GM18858 (cell line): ENCODE results near the gene ZBTB8OS.
A peak's percentile ranks its signal among the peaks of the same experiment; 100 is the strongest.
"Not testable (repeated sequence)": the region's sequence is repeated elsewhere in the genome, so short reads cannot be mapped to it uniquely, and the experiment has no call there.

ENCODE experiments used
- ATAC-seq: cut with Tn5 transposase; IDR thresholded peaks from one replicate; pipeline ENCODE4 v1.9.1; 2021; ENCODE audit not compliant: unreplicated experiment

ZBTB8OS gene

DNA sequence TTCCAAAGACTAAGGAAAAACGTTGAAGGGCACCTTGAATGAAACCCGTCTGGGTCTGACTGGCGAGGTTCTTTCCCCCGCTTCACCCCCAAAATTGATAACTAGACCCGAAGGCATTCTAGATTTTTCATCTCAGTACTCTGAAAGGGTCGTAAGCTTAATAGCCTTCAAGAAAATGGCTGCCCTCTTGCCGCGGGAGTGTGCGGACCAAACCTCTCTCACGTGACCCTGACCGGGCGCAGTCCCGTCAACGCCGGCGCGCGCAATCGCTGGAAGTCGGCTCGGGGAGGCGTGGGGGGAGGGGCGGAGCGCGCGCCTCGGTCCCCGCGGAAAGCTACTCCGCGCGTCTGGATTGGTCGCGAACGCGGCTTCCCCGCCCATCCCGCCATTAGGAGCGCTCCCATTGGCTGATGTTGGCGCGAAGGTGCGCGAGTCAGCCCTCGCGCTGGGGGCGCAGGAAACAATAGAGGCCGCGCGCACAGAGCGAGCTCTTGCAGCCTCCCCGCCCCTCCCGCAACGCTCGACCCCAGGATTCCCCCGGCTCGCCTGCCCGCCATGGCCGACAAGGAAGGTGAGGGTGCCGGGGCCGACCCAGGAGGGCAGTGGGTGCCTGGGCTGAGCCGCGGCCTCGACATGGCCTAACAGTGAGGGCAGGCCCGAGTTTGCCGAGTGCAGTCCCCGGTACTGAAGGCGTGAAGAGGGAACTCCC lies 556 bp upstream of the ZBTB8OS start, which contains the start of gene RBBP4:
RBBP4 (plus strand) TSS at position 457 of the 709 bp plus-strand sequence; CDS start at position 556, 99 bp downstream.
- peak; percentile 66 for ATAC-seq

DNA sequence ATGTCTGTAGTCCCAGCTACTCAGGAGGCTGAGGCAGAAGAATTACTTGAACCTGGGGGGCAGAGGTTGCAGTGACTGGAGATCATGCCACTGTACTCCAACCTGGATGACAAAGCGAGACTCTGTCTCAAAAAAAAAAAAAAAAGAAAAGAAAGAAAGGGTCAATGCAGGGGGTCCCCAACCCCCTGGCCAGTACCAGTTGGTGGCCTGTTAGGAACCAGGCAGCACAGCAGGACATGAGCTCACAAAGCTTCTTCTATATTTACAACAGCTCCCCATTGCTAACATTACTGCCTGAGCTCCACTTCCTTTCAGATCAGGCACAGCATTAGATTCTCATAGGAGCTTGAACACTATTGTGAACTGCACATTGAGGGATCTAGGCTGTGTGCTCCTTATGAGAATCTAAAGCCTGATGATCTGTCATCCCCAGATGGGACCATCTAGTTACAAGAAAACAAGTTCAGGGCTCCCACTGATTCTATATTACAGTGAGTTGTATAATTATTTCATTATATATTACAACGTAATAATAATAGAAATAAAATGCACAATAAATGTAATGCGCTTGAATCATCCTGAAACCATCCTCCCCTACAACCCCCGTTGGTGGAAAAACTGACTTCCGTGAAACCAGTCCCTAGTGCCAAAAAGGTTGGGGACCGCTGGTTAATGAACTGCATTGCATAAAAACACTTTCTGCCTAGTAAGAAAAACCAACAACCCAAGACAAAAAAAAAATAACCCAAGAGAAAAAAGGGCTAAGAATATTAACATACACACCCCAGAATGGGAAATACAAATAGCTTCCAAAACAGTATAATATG lies 2.8 kb downstream of the ZBTB8OS start:
- ATAC-seq = no peak

GRCh38 chr1:32644426-32644825 lies 5.9 kb downstream of the ZBTB8OS start:
- ATAC-seq = no peak

DNA sequence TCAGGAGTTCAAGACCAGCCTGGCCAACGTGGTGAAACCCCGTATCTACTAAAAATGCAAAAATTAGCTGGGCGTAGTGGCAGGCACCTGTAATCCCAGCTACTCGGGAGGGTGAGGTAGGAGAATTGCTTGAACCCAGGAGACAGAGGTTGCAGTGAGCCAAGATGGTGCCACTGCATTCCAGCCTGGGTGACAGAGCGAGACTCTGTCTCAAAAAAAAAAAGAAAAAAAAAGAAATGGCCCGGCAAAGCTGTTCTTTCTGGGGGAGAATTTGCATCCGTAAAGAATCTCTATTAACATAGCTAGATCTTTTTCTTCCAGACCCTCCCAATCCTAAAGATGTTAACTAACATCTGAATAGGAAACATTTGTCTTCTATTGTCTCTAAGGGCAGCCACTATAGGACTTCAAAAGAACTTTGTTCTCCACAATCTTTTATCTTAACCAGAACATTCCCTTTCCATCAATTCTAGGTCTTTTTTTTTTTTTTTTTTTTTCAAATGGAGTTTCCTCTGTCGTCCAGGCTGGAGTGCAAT lies 8.0 kb downstream of the ZBTB8OS start:
- ATAC-seq = not testable (repeated sequence)

DNA sequence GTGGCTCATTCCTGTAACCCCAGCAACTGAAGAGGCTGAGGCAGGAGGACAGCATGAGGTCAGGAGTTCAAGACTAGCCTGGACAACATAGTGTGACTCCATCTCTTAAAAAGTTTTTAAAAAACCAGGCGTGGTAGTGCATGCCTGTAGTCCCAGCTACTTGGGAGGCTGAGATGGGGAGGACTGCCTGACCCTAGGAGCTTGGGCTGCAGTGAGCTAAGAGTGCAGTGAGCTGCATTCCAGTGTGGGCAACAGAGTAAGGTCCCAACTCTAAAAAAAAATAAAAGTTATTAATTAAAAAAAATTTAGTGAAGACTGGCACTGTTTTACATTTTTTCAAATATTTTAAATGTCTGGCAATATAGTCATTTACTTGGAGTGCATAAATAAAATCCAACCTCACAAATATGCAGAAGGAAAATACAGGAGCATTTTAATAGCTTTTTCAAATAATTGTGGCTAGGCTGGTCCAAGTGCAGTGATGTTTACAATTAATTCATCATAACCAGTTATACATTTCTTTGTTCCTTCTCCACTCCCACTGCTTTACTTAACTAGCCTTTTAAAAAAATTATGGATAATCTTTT lies 10.8 kb downstream of the ZBTB8OS start:
- no peak for ATAC-seq

DNA sequence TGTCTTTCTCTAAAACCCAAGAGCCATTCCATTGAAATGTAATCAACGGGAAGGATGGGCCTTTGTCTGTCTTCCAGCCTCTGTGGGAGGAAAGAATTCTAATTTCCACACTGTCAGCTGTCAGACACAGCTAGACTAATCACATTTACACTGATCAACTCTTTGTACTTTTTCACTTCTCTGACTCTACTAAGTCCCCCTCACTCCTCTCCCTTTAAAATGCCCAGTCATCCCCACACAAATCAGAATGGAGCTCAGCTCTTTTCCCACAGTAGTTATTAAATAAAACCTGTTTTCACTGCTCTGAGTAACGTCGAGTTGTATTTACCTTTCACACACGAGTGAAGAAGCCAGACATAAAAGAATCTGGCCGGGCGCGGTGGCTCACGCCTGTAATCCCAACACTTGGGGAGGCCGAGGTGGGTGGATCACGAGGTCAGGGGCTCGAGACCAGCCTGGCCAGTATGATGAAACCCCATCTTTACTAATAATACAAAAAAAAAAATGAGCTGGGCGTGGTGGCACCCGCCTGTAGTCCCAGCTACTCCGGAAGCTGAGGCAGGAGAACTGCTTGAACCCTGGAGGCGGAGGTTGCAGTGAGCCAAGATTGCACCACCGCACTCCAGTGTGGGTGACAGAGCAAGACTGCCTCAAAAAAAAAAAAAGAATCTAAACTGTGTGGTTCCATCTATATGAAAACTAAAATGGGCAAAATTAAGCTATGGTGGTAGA lies 13.3 kb downstream of the ZBTB8OS start:
- no peak for ATAC-seq

DNA sequence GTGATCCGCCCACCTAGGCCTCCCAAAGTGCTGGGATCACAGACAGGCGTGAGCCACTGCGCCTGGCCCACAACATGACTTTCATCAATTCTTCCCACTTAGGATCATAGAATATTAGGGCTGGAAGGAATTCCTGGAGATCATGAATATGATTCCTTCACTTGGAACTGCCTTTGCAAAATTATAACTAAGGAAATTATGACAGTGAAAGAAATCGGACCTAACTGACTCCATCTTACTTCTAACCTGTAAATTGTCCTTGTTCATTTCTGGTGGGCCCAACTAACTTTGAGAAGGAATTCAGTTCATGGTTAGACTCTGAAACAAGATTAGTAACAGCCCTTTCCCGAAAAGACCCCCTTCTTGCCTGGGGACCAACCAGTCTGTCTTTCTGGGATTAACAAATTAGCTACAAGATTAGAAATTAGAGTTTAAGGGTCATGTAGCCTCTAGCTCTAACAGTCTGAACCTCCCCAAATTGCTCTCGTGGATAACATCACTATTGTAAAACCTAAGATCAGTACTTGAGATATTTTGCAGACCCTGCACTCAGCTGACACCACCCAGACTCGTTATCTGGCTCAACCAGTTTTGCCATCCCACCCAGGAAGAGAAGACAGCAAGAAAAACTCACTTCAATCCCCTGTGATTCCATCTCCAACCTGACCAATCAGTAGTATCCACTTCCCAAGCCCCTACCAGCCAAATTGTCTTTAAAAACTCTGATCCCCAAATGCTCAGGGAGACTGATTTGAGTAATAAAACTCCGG lies 14.7 kb downstream of the ZBTB8OS start:
- no peak for ATAC-seq

DNA sequence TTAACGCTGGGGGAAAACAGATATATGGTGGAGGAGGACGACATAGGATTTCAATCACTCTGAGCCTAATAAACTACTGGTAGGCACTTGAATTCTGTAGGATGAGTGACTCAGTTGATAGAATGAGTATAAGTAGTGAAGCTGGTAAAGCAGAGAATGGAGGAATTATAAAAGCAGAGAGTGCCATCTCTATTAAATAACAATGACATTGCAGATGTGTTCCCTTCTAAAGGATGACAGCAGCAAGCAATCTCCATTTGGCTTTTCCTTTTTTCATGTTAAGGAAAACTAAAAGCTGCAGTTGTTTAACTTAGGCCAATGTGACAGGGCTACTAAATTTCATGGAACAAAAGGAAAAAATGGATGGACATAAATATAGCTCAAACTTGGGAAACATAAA lies 17.5 kb downstream of the ZBTB8OS start:
- ATAC-seq = no peak

GRCh38 chr1:32630173-32630572 lies 20.2 kb downstream of the ZBTB8OS start:
- not testable (repeated sequence) for ATAC-seq

DNA sequence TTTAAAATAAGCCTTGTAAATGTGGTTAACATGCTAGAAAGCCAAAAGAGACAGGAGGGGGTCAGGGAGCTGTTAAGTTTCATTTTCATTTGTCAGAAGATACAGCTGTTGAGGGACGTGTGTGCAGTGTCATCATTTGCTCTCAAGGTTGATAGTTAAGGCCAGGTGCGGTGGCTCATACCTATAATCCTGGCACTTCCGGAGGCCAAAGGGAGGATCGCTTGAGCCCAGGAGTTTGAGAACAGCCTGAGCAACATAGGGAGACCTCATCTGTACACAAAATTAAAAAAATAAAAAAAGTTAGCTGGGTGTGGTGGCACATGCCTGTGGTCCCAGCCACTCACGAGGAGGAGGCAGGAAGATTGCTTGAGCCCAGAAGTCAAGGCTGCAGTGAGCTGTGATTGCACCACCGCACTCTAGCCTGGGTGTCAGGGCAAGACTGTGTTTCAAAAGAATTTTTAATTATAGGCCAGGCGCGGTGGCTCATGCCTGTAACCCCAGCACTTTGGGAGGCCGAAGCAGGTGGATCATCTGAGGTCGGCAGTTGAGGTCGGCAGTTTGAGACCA lies 22.7 kb downstream of the ZBTB8OS start:
- no peak for ATAC-seq

GRCh38 chr1:32626176-32626575 lies 24.2 kb downstream of the ZBTB8OS start:
- ATAC-seq = no peak

- ATAC-seq = no peak
These were observed 26.6 kb downstream of the ZBTB8OS start for GRCh38 chr1:32623775-32624174.

DNA sequence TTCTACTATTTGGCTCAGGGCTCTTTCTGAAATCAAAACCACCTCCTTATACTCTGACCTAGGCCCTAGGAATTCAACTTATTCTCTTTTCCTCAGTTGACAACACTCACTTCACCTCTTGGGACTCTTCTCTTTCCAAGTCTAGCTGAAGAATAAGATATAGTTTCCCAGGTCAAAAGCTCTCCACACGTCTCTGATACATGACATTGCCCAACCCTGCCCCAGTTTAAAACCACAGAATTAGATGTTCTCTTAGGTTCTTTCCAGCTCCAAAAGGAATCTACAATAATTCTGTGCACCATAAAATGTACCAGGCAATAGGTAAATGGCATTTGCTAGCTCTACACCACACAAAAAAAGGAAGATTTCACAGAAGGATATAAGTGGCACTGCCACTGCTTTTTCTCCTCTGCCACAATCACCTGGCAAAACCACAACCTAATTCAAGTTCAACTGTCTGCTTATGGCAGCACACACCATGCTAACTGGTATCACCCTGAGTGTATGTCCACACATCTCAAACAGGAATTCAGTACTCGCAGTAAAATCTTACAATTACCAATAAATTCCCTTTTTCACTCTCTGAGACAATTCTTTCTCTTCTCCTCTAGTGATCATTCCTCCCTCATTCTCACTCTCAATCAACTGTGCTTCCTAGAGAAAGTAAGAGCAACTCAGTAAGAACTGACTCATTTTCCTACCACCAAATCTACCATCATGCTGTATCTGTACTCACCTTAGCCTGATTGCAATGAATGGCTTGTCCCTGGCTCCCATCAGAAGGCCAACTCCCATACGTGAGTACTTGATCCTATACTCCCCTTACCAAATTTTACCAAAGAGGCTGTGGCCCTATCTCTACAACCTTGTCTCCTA lies 27.3 kb downstream of the ZBTB8OS start:
- ATAC-seq = no peak

DNA sequence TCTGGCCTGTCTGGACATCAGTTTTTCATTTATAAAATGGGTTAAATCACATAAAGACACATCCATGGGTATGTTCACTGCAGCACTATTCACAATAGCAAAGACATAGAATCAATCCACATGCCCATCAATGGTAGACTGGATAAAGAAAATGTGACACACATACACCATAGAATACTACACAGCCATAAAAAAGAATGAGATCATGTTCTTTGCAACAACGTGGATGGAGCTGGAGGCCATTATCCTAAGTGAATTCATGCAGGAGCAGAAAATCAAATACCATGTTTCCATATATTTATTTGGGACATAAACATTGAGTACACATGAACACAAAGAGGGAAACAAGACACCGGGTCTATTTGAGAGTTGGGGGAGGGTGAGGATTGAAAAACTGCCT lies 28.1 kb downstream of the ZBTB8OS start:
- ATAC-seq = no peak

GRCh38 chr1:32619701-32620485 lies 30.5 kb downstream of the ZBTB8OS start:
- peak; percentile 83 for ATAC-seq

DNA sequence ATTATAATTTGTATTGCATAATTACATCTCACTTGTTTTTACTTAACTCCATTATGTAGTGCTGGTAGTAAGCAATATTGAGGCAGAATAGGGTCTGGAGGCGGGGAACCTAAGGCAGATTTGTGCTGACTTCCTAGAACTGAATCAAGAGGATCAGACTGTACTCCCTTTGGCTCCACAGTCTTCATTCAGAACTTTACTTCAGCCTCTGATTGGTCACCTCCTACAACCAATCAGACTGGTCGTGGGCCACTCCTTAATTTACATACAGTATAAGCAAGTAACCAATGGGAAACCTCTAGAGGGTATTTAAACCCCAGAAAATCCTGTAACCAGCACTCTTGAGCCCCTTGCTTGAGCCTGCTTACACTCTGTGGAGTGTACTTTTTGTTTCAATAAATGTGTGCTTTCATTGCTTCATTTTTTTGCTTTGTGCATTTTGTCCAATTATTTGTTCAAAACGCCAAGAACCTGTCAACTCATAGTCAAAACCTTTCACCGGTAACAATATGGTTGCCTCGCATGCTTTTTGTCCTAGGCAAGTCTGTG lies 31.6 kb downstream of the ZBTB8OS start:
- ATAC-seq = no peak

GRCh38 chr1:32613472-32613871 lies 36.9 kb downstream of the ZBTB8OS start:
- no peak for ATAC-seq
